ENCODE data around the gene INPP5F. TPM values are rescaled to one million over a fixed set of nuclear protein-coding genes. Genes with fewer than 3 reads are reported as not detected.
"Not testable (repeated sequence)": the region's sequence is repeated elsewhere in the genome, so short reads cannot be mapped to it uniquely, and the experiment has no call there.

Gene INPP5F
- total RNA-seq, 4 donors from 2014 or later: 17.1 to 26.9 (median 24.0) TPM

- Histone ChIP-seq H3K4me3 (no peak overlapping the region), H3K36me3 (no peaks in the 10 kb centered on the region), H3K27ac (no peak overlapping the region), H3K4me1 (peaks cover 0 to 35% (median 5%) of the 10 kb centered on the region in 3 donors), H3K27me3 (no peaks in the 10 kb centered on the region), H3K9me3 (no peaks in the 10 kb centered on the region)
- TF ChIP-seq EP300 (IDR thresholded peaks at IDR 0.05) (no peak), POLR2AphosphoS5 (IDR thresholded peaks at IDR 0.05) (no peak), POLR2A (IDR thresholded peaks at IDR 0.05) (no peak)
- TF ChIP-seq, protein P1, sequence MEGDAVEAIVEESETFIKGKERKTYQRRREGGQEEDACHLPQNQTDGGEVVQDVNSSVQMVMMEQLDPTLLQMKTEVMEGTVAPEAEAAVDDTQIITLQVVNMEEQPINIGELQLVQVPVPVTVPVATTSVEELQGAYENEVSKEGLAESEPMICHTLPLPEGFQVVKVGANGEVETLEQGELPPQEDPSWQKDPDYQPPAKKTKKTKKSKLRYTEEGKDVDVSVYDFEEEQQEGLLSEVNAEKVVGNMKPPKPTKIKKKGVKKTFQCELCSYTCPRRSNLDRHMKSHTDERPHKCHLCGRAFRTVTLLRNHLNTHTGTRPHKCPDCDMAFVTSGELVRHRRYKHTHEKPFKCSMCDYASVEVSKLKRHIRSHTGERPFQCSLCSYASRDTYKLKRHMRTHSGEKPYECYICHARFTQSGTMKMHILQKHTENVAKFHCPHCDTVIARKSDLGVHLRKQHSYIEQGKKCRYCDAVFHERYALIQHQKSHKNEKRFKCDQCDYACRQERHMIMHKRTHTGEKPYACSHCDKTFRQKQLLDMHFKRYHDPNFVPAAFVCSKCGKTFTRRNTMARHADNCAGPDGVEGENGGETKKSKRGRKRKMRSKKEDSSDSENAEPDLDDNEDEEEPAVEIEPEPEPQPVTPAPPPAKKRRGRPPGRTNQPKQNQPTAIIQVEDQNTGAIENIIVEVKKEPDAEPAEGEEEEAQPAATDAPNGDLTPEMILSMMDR (IDR thresholded peaks at IDR 0.05): no peak
- ATAC-seq: no peak
- WGBS, 2 donors (ENCODE audit: low coverage in 1 of 2): 43 to 54% methylated on average over 5 of the region's 5 CpGs
Observed at GRCh38 chr10:119786117-119786769, 60.4 kb downstream of the INPP5F start.

DNA sequence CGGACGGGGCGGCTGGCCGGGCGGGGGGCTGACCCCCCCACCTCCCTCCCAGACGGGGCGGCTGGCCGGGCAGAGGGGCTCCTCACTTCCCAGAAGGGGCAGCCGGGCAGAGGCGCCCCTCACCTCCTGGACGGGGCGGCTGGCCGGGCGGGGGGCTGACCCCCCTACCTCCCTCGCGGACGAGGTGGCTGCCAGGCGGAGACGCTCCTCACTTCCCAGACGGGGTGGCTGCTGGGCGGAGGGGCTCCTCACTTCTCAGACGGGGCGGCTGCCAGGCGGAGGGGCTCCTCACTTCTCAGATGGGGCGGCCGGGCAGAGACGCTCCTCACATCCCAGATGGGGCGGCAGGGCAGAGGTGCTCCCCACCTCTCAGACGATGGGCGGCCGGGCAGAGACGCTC lies 69.3 kb downstream of the INPP5F start:
- not testable (repeated sequence) for H3K27me3 ChIP-seq, H3K4me3 ChIP-seq, H3K9me3 ChIP-seq, H3K27ac ChIP-seq, ATAC-seq, H3K4me1 ChIP-seq
- H3K36me3 ChIP-seq: peaks cover 0 to 17% of the 10 kb centered on the region in 2 donors
- WGBS, 2 donors (ENCODE audit: low coverage in 1 of 2): no CpG with 5 or more reads among the region's 32 CpGs

DNA sequence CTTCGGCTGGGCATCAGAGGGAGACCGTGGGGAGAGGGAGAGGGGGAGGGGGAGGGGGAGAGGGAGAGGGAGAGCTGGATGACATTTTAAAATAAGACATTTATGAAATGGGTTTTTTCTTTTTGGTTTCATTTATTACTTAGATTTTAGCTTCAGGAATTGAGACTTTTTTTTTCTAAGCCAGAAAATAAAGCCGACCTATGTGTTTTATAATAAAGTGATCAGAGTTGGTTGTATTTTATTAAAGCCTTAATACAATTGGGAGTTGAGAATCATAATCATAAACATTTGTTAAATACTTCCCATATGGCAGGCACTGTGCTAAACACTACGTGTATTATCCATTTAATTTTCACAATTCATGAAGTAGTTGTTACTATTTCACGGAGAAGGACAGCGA lies 70.2 kb downstream of the INPP5F start:
- no peaks in the 10 kb centered on the region for H3K27me3 ChIP-seq
- H3K9me3 ChIP-seq: no peaks in the 10 kb centered on the region
- 92 to 94% methylated on average over 4 to 6 of the region's 6 CpGs for WGBS, 2 donors (ENCODE audit: low coverage in 1 of 2)
- no peaks in the 10 kb centered on the region for H3K4me1 ChIP-seq
- TF ChIP-seq POLR2A (IDR thresholded peaks at IDR 0.05) (no peak), EP300 (IDR thresholded peaks at IDR 0.05) (no peak), POLR2AphosphoS5 (IDR thresholded peaks at IDR 0.05) (no peak)
- TF ChIP-seq, protein P1 (IDR thresholded peaks at IDR 0.05): no peak
- peaks cover 0 to 17% of the 10 kb centered on the region in 2 donors for H3K36me3 ChIP-seq
- H3K4me3 ChIP-seq: no peak overlapping the region
- no peak overlapping the region for H3K27ac ChIP-seq
- ATAC-seq: no peak

DNA sequence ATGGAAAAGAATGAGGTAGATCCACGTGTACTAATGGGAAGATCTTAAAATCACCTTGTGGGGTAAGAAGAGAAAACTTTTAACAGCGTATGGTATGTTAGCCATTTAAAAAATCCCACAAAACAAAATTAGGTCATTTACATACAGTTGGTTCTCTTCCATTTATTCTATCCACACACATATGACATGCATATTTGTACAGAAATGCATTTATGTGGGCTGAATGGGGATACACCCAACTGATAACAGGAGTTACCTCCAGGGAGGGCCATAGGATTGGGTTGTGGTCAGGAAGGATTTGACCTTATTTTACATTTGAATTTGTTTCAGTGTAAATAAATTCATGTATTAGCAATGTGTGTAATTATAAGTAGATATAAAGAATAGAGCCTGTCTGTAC lies 75.3 kb downstream of the INPP5F start:
- no peak overlapping the region for H3K4me3 ChIP-seq
- H3K4me1 ChIP-seq: no peaks in the 10 kb centered on the region
- ATAC-seq: no peak
- H3K9me3 ChIP-seq: no peaks in the 10 kb centered on the region
- WGBS, 2 donors (ENCODE audit: low coverage in 1 of 2): 89 to 100% methylated on average over 1 to 2 of the region's 2 CpGs
- H3K27me3 ChIP-seq: no peaks in the 10 kb centered on the region
- TF ChIP-seq, protein P1 (IDR thresholded peaks at IDR 0.05): no peak
- TF ChIP-seq POLR2AphosphoS5 (IDR thresholded peaks at IDR 0.05) (no peak), EP300 (IDR thresholded peaks at IDR 0.05) (no peak), POLR2A (IDR thresholded peaks at IDR 0.05) (no peak)
- H3K27ac ChIP-seq: no peak overlapping the region
- peaks cover 0 to 38% of the 10 kb centered on the region in 2 donors for H3K36me3 ChIP-seq

- no peak for TF ChIP-seq POLR2A (IDR thresholded peaks at IDR 0.05)
- Histone ChIP-seq H3K27ac (no peak overlapping the region), H3K4me1 (no peaks in the 10 kb centered on the region), H3K27me3 (no peaks in the 10 kb centered on the region), H3K36me3 (peaks cover 0 to 40% of the 10 kb centered on the region in 2 donors), H3K4me3 (no peak overlapping the region), H3K9me3 (no peaks in the 10 kb centered on the region)
- 80 to 90% methylated on average over 4 to 5 of the region's 6 CpGs for WGBS, 2 donors (ENCODE audit: low coverage in 1 of 2)
- no peak for ATAC-seq
Observed at GRCh38 chr10:119801998-119802538, 76.2 kb downstream of the INPP5F start.

DNA sequence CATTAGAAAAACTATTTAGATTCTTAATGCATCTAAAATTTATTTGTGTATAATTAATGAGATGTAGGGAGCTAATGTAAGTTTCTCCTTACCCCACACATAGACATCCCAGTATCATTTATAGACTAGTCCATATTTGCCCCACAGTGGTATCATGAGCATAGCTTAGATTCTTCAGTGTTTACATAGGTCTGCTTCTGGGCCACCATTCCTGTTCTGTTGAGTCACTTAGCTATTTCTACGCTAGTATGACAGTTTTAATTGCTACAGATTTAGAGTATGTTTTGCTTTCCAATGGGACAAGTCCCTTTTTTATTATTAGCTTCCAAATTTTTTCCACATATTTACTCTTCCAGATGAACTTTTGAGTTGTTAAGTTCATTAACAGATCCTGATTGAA lies 77.4 kb downstream of the INPP5F start:
- 60 to 75% methylated on average over 1 of the region's 1 CpG for WGBS, 2 donors (ENCODE audit: low coverage in 1 of 2)
- H3K4me3 ChIP-seq: no peak overlapping the region
- H3K4me1 ChIP-seq: no peaks in the 10 kb centered on the region
- no peak for TF ChIP-seq POLR2A (IDR thresholded peaks at IDR 0.05)
- no peak for TF ChIP-seq POLR2AphosphoS5 (IDR thresholded peaks at IDR 0.05)
- TF ChIP-seq, protein P1 (IDR thresholded peaks at IDR 0.05): no peak
- no peak for TF ChIP-seq EP300 (IDR thresholded peaks at IDR 0.05)
- H3K9me3 ChIP-seq: no peaks in the 10 kb centered on the region
- H3K27ac ChIP-seq: no peak overlapping the region
- ATAC-seq: no peak
- no peaks in the 10 kb centered on the region for H3K27me3 ChIP-seq
- H3K36me3 ChIP-seq: peaks cover 0 to 41% of the 10 kb centered on the region in 2 donors

All from gastroesophageal sphincter (tissue), 4 donors.